UCSD-AML1 (cell line): ENCODE measurements around the gene MMP8.
"Not testable (repeated sequence)": the region's sequence is repeated elsewhere in the genome, so short reads cannot be mapped to it uniquely, and the experiment has no call there.

ENCODE experiments used
- DNase-seq: peaks from one replicate; lab custom pipeline; 2025; ENCODE audit not compliant: unreplicated experiment; lab: John Stamatoyannopoulos, UW

MMP8 gene, protein sequence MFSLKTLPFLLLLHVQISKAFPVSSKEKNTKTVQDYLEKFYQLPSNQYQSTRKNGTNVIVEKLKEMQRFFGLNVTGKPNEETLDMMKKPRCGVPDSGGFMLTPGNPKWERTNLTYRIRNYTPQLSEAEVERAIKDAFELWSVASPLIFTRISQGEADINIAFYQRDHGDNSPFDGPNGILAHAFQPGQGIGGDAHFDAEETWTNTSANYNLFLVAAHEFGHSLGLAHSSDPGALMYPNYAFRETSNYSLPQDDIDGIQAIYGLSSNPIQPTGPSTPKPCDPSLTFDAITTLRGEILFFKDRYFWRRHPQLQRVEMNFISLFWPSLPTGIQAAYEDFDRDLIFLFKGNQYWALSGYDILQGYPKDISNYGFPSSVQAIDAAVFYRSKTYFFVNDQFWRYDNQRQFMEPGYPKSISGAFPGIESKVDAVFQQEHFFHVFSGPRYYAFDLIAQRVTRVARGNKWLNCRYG

DNA sequence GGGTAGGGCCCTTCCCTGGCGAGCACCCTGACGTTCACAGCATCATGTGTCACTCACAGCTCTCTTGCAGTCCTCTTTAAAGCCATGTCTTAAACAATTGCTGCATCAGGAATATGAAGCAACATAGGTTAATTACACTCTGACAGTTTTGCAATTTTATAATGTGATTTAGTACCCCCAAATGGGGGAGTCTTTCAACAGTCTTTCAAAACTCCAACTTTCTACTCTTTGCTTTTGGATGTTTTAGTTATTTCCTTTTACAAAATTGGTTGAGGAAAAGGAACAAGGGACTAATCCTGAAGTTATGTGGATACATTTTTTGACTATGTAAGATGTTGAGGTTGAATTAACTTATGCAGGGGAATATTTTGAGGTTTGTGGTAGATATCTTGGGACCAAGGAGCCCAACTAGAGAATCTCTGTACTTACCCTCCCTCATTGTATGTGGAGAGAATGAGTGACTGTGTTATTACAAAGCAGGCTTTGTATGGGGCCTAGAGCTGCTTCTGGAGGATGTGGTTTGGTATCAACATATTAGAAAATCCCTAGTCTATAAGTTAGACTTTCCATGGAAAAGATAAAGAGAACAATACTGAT lies at the start of gene MMP8:
Gene MMP8, minus strand, starts transcription at position 51 of the 597 bp plus-strand sequence. CDS start 99 bp downstream, outside the sequence.
- DNase-seq, result no peak

DNA sequence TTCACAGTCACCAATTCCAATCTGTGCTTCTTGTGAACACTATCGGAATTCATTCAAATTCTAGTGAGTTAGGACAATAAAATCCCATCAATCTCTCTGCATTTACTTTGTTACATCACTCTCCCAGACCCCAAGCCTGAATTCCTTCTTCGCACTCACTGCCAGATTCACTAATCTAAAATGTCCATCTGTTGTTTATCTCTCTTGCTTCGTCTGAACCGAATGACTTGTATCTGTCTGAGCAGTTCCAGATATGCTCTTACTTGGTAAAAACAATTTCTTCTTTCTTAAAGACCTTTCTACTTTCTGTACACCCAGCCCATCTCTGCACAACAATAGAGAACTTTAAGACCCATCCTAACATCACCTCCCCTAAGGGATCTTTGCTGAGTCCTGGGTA lies 48.6 kb upstream of the MMP8 start:
- DNase-seq, result no peak

DNA sequence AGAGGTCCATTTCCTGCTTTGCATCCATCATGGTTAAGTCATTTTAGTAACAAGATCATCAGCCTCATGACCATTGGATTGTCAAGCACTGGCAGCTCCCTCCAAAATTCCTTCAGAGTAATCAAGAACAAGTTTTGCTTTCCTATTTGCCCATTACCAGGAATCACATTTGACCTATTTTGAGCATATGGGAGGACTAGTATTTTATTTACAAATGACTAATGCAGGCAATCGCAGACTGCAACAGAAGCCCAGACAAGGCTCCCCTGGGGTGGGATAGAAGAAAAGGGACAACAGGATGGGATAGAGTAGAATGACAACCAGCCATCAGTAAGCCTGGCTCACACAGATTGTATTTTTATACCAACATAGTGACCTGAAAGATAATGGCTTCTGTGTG lies 46.6 kb upstream of the MMP8 start:
- no peak for DNase-seq

DNA sequence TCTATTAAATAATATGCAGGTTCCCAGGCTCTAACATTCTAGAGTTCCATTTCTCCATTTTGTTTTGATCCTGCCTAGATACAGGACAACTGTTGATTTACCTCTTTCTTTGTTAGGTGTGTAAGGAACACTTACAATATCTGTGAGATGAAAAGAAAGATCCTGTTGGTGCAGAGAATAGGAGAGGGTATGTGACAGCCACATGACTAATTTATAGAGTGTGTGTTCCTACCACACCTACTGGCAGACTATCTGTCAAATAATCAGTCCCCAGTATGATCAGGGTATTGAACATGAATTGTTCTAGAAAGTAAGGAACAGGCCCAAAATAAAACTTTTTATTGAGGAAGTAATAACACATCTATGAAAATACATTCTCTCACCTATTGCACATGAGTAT lies 45.4 kb upstream of the MMP8 start:
- DNase-seq, result no peak

DNA sequence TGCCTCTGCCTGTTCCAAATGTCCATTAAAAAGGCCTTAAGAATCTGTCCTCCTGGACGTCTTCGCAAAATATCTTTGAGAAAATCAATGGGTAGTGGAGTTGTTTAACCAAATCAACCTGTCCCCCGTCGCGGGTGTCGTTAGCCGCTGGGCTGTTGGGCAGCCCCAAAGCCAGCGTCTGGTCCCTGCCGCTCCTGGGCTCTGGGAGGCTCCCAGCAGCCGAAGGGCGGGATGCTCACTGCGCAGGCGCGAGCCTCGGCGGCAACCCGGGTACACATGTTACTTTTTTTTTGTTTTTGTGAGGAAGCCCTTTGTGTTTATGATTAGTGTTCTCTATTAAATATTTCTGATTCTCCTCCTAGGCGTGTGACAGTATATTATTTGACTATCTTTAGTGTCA lies 43.0 kb upstream of the MMP8 start:
- DNase-seq, result no peak

DNA sequence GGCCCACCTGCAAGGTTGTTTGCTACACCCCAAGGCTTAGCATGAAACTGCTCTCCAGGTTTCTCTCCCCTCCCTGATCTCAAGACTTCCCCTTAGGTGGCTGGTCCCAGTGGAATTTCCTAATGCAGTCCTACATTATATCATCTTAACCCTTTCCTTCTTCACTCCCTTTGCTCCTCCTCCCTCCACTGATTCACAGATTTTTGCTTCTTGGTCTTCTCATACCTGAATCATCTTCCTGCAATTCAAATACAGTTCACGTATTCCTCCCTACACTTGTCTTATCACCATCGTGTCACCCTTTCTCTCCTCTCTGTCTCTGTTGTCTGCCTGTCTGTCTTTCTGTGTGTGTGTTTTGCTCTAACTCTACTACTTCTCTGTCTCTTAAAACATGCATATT lies 38.7 kb upstream of the MMP8 start:
- no peak for DNase-seq

DNA sequence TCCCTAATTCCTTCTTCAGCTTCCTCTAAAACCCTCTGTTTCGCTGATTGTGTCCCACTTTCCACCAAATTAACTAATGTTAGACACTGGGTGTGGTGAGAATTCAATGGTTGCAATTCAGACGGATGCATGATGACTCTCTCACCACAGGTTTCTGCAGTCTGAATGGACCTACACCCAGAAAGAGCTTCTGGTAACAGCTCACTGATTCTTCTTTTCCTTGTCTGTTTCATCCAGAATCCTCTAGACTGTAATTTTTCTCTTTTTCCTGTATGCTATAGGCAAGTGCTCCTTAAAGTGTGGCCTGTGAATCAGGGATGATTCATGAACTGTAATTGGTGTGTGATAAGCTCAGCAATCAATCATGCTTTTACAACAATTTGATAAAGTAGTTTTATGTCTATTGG lies 37.6 kb upstream of the MMP8 start:
- DNase-seq, result no peak

DNA sequence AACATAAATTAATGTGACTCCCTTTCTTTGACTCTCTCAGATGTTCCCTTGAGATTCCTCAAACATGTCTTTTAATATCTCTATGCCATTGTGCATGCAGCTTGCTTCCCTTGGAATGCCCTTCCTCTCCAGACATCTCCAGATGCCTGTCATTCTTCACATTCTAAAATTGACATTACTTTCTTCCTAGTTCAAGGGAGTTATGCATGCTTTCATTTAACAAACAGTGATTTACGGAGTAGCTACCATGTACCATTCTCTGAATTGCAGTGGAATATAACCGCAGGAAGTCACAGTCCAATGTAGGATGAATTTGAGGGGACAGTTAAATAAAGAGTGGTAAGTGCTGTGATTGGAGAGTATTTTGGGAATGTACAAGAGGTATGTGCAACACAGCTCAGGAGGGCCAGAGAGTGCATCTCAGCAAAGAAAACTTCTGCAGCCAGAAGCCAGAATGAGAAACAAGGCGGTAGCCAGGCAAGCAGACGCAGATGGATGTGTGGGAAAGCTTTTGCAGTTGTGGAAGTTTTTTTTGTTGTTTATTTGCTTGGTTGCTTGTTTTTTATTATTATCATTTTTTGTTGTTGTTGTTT lies 37.0 kb upstream of the MMP8 start:
- DNase-seq, result no peak

DNA sequence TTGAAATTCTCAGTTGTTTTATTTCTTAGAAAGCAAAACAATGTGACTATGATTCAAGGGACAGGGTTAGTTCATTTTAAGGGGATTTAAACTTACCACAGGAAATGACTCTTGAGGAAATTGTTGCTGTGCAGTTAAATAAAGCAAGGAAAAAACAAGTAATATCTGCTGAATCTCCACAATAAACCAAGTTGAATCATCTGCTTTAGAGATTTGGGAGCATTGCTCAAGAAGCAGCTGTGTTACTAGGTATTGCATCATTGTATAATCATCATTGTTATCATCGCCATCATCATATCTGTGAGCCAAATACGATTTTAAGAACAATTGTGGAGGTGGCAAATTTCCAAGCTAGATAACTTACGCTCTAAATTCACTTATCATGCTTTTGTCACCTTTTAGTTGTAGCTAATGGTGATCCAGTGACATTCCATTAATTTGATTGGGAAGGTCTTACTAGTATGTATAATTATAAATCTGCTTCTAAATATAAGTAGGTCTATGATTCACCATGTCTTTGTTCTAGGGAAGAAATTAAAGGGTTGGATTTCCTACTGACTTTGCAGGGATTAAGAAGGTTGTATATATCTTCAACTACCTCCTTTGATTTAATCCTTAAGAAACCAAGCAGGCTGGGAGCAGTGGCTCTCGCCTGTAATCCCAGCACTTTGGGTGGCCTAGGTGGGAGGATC lies 35.7 kb upstream of the MMP8 start:
- DNase-seq, result no peak

DNA sequence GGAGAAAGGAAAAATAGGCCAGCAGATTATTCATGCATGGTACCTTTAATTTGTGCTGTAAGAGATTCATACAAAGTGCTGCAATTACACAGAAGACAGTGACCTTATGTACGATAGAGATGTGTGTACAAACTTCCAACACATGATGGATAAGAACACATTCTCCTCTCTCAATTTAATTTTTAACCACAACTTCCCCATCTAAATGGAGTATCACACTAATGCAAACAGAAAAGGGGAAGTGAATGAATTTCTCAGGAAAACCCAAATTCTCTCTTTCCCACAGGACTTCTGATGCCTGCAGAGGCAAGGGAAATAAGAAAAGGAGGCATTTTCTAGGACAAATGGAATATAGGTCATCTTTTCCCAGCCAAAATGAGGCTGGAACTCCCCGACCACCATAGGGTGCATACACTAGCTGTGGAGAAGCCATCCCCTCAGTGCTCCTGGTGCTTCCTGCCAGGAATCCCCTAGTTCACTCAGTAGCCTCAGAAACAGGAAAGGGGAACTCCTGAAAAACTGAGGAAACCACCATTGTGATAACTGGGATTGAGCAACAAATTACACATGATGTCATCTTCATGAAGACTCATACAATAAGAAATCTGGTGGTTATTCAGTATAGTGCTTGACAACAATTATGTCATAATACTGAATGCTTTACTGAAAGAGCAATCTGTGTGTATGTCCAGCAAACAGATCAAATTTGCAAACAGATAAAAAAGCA lies 33.2 kb upstream of the MMP8 start:
- peak; percentile 14 for DNase-seq

DNA sequence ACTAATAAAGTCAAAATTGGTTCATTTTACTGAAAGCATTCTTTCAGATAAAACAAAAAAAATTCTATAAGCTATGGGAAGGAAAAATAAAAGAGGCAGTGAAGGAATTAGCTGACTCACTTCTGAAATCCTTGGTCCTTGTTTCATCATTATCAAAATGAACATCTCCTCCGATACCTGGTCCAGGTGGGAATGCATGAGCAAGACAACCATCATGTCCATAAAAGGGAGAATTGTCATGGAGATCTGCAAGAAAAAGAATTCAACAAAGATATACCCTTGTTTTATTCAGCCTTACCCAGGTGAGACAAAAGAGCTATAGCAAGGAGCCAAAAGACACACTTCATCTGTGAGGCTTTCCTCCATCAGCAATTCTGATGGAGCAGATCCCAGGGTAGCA lies 28.5 kb upstream of the MMP8 start:
- DNase-seq, result no peak

DNA sequence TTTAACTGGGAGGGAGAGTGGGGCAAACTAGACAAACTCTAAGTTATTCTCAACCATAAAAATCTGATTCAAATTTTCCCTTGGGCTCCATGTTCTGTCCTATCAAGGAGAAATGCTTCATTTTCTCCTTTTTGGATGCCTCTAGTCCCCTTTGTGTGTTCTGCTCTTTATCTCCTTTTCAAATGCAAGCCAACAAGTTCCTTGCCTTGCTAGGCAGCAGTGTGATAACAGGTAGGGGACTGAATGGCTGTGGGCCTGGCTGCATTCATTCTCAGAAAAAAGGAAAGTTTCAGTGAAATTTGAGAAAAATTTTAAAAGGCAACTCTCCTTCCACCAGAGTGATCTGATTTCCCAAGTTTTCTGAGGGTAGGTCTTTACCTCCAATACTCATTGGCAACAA lies 26.9 kb upstream of the MMP8 start:
- no peak for DNase-seq

DNA sequence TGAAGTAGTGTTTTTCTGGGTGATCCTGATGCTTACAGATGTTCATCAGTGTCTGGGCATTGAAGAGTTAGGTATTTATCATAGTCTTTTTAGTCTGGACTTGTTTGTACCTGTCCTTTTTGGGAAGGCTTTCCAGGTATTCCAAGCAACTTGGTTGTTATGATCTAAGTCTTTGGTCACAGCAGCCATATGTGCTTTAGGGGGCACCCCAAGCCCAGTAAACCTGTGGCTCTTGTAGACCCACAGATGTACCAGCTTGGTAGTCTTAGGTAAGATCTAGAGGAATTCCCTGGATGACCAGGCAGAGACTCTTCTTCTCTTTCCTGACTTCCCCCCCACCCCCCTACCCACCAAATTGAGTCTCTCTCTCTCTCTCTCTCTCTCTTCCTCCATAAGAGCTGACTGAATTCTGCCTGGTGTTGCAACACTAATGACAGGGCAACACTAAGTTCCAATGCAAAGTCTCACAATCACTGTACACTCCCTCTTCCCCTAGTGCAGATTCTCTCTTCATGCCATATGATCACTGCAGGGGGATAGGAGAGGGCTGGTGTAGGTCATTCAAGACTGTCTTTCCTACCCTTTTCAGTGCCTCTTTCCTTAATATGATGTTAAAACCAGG lies 24.5 kb upstream of the MMP8 start:
- no peak for DNase-seq

DNA sequence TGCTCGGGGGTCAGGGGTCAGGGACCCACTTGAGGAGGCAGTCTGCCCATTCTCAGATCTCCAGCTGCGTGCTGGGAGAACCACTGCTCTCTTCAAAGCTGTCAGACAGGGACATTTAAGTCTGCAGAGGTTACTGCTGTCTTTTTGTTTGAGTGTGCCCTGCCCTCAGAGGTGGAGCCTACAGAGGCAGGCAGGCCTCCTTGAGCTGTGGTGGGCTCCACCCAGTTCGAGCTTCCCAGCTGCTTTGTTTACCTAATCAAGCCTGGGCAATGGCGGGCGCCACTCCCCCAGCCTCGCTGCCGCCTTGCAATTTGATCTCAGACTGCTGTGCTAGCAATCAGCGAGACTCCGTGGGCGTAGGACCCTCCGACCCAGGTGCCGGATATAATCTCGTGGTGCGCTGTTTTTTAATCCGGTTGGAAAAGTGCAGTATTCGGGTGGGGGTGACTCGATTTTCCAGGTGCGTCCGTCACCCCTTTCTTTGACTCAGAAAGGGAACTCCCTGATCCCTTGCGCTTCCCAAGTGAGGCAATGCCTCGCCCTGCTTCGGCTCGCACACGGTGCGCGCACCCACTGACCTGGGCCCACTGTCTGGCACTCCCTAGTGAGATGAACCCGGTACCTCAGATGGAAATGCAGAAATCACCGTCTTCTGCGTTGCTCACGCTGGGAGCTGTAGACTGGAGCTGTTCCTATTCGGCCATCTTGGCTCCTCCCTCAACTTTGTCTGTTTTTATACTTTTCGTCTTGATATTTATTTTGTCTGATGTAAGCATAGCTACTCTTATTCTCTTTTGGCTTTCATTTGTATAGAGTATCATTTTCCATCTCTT lies 22.2 kb upstream of the MMP8 start:
- DNase-seq, result not testable (repeated sequence)

DNA sequence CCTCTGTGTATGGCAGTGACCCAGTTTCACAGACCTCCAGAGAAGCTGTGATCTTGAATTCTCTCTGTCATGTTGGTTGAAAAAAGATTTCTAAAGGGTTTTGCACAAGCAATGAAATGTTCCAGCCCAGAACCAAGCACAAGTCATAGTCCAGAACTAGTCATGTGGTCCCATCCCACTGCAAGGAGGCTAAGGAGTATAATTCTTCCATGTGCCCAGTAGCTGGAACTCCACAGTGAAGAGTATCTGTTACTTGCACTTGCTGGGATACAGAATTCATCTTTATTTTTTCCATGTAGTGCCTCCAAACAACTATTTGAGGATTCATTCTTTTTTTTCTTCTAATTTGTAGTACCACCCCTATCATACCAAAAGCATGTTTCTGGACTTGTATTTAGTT lies 9.9 kb upstream of the MMP8 start:
- DNase-seq, result no peak

DNA sequence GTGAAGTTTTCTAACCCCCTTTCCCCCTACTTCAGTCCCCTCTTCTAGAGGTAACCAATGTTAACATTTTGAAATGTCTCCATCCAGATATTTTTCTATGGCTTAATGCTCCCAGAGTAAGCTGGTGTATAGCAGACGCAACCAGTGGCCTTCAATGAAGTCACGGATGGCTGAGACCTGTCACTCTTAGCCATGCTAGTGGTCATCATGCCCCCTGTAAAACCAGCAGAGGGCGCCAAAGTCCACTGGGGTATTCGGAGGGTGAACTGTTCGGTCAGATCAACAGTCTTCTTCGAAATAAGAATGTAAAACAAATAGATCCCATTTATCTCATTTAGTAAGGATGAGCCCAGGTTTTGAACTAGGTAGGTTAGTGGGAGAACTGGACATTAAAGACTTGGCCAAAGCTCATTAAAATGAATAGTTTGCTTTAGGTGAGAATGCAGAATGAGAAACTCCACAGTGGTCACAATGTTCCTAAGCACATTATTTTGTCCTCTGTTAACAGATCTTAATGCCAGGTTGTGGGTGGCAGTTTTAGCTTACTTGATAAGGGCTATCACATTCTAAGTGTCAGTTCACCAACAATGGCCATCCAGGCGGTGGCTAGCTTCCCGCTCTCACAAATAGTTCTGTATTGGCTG lies 8.6 kb upstream of the MMP8 start:
- DNase-seq, result peak; percentile 56

DNA sequence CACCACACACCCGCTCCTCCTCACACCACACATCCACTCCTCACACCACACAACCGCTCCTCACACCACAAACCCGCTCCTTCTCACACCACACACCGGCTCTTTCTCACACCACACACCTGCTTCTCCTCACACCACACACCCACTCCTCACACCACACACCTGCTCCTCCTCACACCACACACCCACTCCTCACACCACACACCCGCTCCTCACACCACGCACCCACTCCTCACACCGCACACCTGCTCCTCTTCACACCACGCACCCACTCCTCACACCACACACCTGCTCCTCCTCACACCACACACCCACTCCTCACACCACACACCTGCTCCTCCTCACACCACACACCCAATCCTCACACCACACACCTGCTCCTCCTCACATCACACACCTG lies 6.2 kb upstream of the MMP8 start:
- not testable (repeated sequence) for DNase-seq

DNA sequence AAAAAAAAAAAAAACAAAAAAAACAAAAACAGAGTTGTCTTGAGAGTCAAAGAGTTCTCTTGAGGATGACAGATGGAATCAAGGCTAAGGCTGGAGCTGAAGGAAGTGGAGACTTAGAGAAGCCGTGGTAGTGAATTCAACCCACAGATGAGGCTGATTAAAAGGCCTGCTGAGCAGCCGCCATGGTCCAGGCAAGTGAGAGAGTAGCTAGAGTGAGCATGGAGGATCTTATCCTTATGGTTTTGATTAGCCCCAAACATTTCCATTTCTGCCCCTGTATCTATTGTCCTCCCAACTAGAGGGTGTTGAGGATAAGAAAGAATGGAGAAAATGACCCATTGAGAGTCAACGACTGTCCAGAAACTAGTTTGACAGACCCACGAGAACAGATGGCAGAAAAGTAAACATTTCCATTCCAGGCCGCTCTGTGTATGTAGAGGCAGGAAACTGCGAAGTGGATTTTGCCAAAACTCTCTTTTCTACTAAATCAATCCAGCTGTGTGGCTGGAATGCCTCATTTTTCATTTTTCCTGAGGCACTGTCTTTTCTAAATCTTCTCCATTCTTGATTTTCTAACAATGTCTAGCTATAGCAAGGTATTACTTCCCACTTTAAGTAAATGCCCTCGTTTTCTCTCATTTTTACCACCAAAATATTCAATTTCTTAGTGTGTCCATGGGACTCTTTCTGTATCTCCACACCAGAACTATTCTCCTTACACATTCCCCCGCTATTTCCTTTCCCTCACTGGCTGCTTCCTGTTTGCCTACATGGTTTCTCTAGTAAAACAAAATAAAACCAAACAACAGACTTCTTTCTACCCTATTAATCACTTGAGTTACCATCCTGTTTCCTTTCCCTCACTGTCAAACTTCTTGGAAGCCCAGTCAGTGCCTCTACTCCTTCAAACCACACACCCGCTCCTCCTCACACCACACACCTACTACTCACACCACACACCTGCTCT lies 5.4 kb upstream of the MMP8 start:
- DNase-seq, result no peak
